Measurements from ENCODE around the gene CLCNKA.
A peak's percentile ranks its signal among the peaks of the same experiment; 100 is the strongest.

Gene CLCNKA

GRCh38 chr1:16080422-16081150 lies 58.8 kb downstream of the CLCNKA start:
- Histone ChIP-seq H2AFZ (ENCODE audit: low read length) (no peak overlapping the region), H3K27me3 (replicated peaks; ENCODE audit: insufficient read depth, low read length) (peaks cover 7% of the 10 kb centered on the region), H3K9me2 (replicated peaks; ENCODE audit: insufficient read depth, low read length) (no peaks in the 10 kb centered on the region), H3K36me3 (replicated peaks; ENCODE audit: insufficient read depth, low read length) (no peaks in the 10 kb centered on the region), H3K9ac (ENCODE audit: low read length) (no peak overlapping the region), H3K27ac (ENCODE audit: low read length) (no peak overlapping the region), H3K79me2 (ENCODE audit: low read length) (no peaks in the 10 kb centered on the region), H3K4me1 (ENCODE audit: low read length) (no peaks in the 10 kb centered on the region), H3K4me3 (ENCODE audit: low read length) (no peak overlapping the region), H3K4me2 (ENCODE audit: low read depth, low read length) (no peak overlapping the region), H3K9me3 (replicated peaks; ENCODE audit: insufficient read depth, low read length) (no peaks in the 10 kb centered on the region), H4K20me1 (ENCODE audit: insufficient read depth, low read length) (no peaks in the 10 kb centered on the region), H3F3A (ENCODE audit: insufficient read depth, low read length) (no peaks in the 10 kb centered on the region)
- DNase-seq: no peak
- TF ChIP-seq CTCF (IDR thresholded peaks at IDR 0.05; ENCODE audit: low read length) (no peak), EZH2phosphoT487 (IDR thresholded peaks at IDR 0.05; ENCODE audit: low read length) (no peak), EZH2 (optimal IDR thresholded peaks at IDR 0.05; ENCODE audit: low read depth, low read length) (no peak)

GRCh38 chr1:16081636-16082035 lies 59.8 kb downstream of the CLCNKA start:
- Histone ChIP-seq H3K9me3 (replicated peaks; ENCODE audit: insufficient read depth, low read length) (no peaks in the 10 kb centered on the region), H3K4me2 (ENCODE audit: low read depth, low read length) (no peak overlapping the region), H3K36me3 (replicated peaks; ENCODE audit: insufficient read depth, low read length) (no peaks in the 10 kb centered on the region), H2AFZ (ENCODE audit: low read length) (no peak overlapping the region), H3K9ac (ENCODE audit: low read length) (no peak overlapping the region), H3K79me2 (ENCODE audit: low read length) (no peaks in the 10 kb centered on the region), H3K27ac (ENCODE audit: low read length) (no peak overlapping the region), H4K20me1 (ENCODE audit: insufficient read depth, low read length) (no peaks in the 10 kb centered on the region), H3K9me2 (replicated peaks; ENCODE audit: insufficient read depth, low read length) (no peaks in the 10 kb centered on the region), H3K4me1 (ENCODE audit: low read length) (no peaks in the 10 kb centered on the region), H3K4me3 (ENCODE audit: low read length) (no peak overlapping the region), H3K27me3 (replicated peaks; ENCODE audit: insufficient read depth, low read length) (peaks cover 3% of the 10 kb centered on the region; the same call in 1 of the 2 replicates), H3F3A (ENCODE audit: insufficient read depth, low read length) (no peaks in the 10 kb centered on the region)
- TF ChIP-seq EZH2phosphoT487 (IDR thresholded peaks at IDR 0.05; ENCODE audit: low read length): no peak
- TF ChIP-seq EZH2 (optimal IDR thresholded peaks at IDR 0.05; ENCODE audit: low read depth, low read length): no peak
- TF ChIP-seq CTCF (IDR thresholded peaks at IDR 0.05; ENCODE audit: low read length): no peak
- DNase-seq: no peak

- no peak overlapping the region for H3K9ac ChIP-seq (ENCODE audit: low read length)
- no peak overlapping the region for H3K4me3 ChIP-seq (ENCODE audit: low read length)
- H2AFZ ChIP-seq (ENCODE audit: low read length): no peak overlapping the region
- H3K36me3 ChIP-seq (replicated peaks; ENCODE audit: insufficient read depth, low read length): no peaks in the 10 kb centered on the region
- H3K4me2 ChIP-seq (ENCODE audit: low read depth, low read length): no peak overlapping the region
- no peaks in the 10 kb centered on the region for H3F3A ChIP-seq (ENCODE audit: insufficient read depth, low read length)
- DNase-seq: peak; percentile 59
- no peaks in the 10 kb centered on the region for H3K79me2 ChIP-seq (ENCODE audit: low read length)
- no peaks in the 10 kb centered on the region for H3K9me3 ChIP-seq (replicated peaks; ENCODE audit: insufficient read depth, low read length)
- H3K9me2 ChIP-seq (replicated peaks; ENCODE audit: insufficient read depth, low read length): no peaks in the 10 kb centered on the region
- no peaks in the 10 kb centered on the region for H4K20me1 ChIP-seq (ENCODE audit: insufficient read depth, low read length)
- H3K27ac ChIP-seq (ENCODE audit: low read length): no peak overlapping the region
- peaks cover 6% of the 10 kb centered on the region; the same call in 1 of the 2 replicates for H3K27me3 ChIP-seq (replicated peaks; ENCODE audit: insufficient read depth, low read length)
- TF ChIP-seq CTCF (IDR thresholded peaks at IDR 0.05; ENCODE audit: low read length): peak; percentile 88
- TF ChIP-seq EZH2phosphoT487 (IDR thresholded peaks at IDR 0.05; ENCODE audit: low read length): no peak
- H3K4me1 ChIP-seq (ENCODE audit: low read length): no peaks in the 10 kb centered on the region
These were observed 60.6 kb downstream of the CLCNKA start for GRCh38 chr1:16082283-16083038.
